Fibroblast of skin of right quadriceps (primary cell): ENCODE results near the gene ZNF639.

Experiments
- DNase-seq: peaks from one replicate; pipeline ENCODE4 v3.0.0-alpha.2; 2013

Gene ZNF639

DNA sequence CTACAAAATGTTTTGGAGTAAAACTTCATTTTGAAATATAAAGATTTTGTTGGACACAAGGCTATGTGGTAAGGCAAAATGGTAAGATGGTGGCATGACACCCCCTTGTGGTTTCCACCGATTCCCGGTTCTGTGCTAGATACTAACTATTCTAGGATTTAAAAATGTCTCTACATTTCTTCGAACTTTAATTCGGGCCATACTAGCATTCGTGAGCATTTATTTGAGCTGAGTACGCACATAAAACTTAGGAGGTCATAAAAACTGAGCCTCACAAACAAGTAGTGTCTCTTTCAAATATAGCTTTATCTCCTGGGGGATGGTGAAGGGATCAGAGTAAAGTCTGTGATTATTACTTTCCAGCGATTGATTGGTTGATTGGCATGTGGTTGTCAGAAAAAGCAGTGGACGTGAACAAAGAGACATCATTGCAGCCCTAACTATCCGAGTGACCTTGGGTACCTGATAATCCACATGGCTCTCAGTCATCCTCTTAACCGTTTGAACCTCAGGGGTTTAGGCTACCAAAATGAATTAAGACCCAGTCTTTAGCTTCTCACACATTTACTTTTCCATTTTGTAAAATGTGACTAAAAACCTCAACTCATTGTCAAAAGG lies 1.1 kb upstream of the ZNF639 start:
- DNase-seq, result peak; percentile 48

DNA sequence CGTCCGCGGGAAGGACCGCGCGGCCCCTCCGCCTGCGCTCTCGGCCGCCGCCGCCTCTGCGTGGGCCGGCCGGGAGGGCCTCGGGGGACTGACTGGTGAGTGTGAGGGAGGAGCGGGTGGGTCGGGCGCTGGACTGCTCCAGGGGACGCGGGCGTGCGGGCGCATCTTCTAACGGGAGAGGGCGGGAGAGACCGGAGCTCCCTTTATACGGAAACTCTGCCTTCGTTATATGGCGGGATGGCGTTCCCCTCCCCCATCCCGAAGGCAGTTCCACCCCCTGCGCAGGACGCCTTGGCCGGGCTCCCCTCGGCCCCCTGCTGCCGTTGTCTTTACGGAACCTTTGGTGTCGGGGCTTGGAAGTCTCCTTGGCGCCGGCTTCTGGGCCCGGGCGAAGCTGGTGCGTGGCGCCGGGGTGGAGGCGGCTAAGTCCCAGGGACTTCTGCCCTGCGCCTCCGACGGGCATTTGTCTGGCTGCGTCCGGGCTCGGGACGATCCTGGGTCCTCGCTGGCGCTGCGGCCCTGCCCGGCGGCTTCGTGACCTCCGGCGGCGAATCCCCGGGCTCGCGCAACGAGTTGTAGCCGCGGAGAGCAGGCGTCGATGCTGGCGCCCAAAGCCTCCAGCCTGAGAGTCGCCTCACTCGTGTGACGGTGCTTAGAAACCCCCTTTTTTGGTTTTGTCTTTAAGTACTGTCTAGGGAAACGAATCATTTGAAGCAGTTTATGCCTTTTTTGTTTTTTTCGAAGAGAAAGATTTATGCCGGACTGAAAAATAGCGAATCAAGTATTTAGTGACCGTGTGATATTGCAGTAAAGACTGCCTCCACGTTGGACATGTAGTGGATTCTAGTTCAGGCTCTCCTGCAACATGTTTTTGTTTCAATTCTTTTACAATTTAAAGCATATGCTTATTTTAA lies 623 bp downstream of the ZNF639 start:
- DNase-seq, result peak; percentile 74

DNA sequence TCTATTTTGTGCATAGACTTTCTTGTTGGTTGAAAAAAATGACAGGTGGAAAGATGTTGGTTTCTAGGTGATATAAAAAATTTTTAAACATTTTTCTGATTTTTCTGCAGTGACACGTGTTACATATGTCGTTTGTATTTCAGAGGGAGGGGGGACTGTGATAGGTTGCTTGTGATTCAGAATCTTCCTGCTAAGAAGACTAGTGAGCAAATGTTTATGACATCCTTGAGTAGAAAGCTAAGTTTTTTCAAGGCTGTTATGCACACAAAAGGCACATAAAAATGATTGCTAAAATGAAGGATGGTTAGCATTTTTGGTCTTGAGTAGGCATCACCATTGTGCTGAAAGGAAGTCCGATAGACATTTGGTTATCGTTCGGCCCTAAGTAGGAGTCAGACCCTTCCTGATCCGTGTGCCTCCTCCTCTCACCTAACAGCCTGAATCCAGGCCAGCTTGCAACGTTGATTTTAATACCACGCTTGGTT lies 1.5 kb downstream of the ZNF639 start:
- DNase-seq, result peak; percentile 27

DNA sequence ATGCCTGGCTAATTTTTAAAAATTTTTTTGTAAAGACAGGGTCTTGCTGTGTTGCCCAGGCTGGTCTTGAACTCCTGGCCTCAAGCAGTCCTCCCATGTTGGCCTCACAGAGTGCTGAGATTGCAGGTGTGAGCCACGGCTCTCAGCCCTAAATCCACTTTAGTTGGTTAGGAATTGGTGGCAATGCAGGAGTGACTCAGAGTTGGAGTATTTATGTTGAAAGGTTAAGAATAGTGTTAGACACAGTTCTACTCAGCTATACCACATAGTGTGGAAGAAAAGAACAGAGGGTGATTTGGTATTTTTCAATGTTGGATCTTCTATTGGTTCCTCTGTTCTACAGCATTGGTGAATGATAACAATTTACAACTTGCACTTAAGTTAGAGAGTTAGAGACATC lies 7.6 kb downstream of the ZNF639 start:
- DNase-seq, result no peak

DNA sequence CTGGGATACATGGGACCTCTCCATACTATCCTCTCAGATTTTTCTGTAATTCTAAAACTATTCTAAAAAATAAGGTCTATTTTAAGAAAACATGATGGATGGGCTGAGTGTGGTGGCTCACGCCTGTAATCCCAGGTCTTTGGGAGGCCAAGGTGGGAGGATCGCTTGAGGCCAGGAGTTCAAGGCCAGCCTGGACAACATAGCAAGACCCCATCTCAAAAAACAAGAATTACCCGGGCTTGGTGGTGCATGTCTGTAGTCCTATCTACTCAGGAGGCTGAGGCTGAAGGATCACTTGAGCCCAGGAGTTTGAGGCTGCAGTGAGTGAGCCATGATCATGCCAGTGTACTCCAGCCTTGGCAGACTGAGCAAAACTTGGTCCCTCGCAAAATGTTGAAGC lies 9.4 kb downstream of the ZNF639 start:
- DNase-seq, result no peak

DNA sequence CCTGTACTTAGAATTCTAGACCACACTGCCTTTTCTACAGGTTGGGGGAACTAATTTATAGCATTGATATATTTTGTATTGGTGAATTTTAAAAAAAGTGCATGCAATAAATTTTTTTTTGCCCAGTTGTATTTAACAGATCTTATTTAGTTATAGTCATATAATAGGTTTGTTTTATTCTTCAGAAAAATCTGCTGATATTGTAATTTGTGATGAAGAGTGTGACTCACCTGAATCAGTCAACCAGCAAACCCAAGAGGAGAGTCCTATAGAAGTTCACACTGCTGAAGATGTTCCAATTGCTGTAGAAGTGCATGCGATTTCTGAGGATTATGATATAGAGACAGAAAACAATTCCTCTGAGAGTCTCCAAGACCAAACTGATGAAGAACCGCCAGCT lies 10.3 kb downstream of the ZNF639 start:
- no peak for DNase-seq

DNA sequence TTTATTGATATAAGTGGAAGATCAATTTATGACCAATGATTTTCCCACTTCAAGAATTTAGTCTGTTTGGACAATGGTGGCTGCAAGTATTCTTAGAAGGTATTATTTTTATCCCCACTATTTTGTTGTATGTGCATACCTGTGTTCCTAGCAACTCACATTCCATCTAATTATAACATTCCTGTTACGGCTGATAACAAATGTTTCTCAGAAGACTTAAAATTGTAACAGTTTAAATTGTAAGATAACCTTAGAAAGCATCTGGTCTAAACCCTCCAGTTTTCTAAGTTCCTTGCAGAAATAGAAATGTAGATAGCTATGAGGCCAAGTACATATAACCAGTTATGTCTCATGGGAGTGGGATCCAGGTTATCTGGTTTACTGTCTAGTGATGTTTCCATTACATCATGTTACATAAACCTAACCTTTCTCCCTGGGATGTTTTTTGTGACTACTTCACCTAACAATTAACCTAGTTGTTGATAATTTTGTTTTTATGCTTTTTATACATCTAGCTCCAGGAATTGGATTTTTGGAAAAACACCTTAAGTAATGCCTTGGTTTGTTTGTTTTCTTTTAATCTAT lies 13.6 kb downstream of the ZNF639 start:
- no peak for DNase-seq

DNA sequence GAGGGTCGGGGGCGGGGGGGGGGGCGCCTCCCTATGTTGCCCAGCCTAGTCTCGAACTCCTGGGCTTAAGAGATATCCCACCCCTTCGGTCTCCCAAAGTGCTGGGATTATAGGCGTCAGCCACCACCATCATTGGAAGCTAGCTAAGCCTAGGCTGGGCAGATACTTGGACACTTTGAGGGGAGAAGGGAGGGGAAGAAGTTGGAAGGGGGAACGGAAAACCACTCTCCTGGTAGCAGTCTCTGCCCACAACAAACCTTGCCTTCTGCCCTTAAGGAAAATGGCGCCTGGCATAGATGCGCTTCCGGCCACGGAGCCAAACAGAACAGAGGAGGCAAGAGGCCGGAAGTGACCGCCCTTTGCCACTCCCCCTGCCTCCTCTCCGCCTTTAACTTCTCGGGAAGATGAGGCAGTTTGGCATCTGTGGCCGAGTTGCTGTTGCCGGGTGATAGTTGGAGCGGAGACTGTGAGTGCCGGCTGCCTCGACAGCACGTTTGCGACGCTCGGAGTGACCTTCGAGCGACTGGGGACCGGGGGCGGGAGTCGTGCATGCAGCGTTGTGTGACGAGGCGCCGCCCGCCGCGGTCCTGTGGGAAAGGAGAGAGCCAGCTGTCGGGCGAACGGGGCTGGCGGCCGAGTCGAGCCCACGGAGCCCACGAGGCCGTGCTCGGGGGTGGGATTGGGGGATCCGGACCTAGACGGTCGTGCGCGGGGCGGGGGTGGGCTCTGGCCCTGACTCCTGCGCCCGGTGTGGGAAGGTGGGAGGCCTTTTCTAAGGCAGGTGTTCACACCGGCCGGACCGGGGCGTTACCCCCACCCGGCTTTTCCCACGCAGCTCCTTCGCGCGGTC lies 24.7 kb downstream of the ZNF639 start, which contains the start of gene MFN1:
TSS of gene MFN1 (plus strand) at position 365 of the 850 bp plus-strand sequence. CDS start 1,143 bp downstream, outside the sequence.
- peak; percentile 95 for DNase-seq

DNA sequence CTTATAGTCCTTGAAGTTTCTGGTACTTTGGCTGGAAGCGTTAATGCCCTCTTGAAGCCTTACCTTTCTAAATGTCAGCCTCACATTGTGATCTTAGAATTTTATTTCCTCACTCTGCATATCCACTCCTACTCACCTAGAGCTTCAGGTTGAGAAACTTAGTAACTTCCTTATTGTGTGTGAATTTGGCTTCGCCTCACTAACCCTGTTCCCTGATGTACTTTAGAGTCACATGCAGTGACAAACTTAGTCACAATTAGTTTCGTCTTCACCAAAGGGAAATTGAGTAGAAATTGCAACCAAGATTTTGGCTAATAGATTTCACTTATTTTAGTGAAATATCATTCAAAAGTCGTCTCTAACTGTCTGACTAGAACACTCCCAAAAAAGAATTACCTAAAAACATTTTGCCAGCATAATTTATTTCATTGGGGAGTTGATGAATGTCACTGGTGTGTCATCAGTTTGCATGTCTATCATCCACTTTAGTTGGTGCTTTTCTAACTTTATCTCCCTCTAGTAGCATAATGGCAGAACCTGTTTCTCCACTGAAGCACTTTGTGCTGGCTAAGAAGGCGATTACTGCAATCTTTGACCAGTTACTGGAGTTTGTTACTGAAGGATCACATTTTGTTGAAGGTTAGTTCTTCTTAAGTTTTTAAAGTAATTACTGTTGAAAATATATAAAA lies 25.6 kb downstream of the ZNF639 start:
- DNase-seq, result no peak

DNA sequence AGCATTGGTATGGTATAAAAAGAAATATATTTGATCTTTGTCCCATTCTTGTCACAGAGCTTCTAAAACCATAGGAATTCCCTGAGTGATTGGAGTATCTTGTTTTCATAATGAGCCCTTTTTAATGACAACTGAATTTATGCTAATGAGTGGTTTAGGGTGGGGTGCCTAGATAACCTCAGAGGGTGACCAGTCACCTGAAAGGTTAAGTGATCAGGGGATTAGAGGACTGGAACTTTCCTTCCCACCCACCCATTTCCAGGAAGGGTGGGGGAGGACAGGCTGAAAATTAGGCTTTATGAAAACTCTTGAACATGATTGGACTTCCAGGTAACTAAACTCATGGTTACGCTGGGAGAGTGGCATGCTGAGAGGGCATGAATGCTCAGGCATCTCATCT lies 33.2 kb downstream of the ZNF639 start:
- no peak for DNase-seq

DNA sequence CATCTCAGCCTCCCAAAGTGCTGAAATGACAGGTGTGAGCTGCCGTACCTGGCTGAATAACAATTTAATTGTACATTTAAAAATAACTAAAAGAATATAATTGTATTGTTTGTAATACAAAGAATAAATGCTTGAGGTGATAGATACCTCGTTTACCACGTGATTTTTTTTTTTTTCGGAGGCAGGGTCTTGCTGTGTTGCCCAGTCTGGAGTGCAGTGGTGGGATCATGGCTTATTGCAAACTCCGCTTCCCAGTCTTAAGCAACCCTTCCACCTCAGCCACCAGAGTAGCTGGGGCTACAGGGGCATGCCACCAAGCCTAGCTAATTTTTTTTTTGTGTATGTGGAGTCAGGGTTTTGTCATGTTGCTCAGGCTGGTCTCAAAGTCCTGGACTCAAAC lies 40.5 kb downstream of the ZNF639 start:
- no peak for DNase-seq

DNA sequence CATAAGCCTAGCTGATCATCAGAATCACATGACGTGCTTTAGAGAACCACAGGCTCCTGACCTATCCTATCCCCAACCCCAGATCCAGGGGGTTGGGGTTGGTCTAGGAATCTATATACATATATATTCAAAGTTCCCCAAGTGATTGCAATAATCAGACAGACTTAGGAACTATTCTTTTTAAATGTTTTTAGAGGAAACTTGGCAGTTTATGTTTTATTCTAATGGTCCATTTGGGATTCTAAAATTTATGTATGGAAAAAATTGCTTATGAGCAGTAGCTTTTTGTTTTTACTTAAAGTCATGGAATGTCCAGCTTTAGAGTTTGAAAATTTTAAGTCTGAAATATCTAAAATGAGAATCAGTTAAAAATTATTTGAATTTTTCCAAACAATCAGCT lies 46.8 kb downstream of the ZNF639 start:
- no peak for DNase-seq

DNA sequence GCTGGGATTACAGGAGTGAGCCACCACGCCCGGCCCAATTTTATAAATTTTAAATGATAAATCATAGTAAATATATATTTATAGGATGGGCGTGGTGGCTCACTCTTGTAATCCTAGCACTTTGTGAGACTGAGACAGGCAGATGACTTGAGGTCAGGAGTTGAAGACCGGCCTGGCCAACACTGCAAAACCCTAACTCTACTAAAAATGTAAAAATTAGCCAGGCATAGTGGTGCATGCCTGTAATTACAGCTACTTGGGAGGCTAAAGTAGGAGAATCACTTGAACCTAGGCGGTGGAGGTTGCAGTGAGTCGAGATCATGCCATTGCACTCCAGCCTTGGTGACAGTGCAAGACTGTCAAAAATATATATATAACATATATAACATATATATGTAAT lies 51.1 kb downstream of the ZNF639 start:
- no peak for DNase-seq

DNA sequence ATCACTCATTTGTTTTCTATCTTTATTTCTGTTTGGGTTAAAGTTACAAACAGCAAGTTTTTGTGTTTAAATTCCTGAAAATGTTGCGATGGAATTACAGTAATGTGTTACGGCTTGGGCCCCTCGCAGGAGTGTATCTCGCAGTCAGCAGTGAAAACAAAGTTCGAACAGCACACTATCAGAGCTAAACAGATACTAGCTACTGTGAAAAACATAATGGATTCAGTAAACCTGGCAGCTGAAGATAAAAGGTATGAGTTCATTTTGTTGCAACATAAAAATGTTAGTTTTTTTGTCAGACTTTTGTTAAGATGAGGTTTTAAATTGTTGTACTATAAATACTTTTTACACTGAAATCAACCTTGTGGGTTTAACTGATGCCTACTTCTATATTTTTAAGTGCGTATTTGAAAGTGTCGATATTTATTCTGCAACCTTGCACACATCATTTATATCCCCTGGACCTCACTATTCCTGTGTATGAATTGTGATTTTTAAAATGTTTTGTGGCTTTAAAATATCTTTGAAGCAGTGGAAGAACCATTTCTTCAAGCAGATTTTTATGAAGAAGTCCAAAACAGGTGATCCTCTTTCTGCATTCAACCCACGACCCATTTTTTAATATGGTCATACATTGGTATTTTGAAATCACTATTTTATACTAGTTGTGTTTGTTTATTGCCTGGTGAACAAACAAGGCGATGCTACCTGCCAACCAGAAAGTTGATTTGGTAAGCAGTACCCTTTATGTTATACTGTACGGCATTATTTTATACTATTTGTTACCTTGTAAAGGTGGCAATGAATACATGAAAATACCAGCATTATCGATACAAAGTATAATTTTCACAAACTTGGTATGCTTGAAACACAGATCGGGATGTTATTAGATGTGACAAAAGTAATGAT lies 52.5 kb downstream of the ZNF639 start:
- no peak for DNase-seq

DNA sequence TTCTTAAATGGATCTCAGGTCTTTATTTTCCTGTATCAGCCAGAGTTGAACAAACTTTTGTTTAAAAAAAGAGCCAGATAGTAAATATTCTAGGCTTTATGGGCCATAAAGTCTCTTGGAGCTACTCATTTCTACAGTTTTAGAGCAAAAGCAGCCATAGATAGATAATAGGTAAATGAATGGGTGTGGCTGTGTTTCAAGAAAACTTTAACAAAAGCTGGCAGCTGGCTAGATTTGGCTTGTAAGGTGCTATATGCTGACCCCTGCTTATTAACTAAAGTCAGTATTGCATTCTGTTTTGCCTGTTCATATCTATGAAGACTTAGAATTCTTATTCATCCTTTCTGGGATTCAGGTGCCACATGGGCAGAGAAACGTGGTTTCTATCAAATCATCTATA lies 53.6 kb downstream of the ZNF639 start:
- DNase-seq, result no peak
